Measurements from ENCODE around the gene DENND2A.
"Not testable (repeated sequence)": the region's sequence is repeated elsewhere in the genome, so short reads cannot be mapped to it uniquely, and the experiment has no call there.

DENND2A gene

DNA sequence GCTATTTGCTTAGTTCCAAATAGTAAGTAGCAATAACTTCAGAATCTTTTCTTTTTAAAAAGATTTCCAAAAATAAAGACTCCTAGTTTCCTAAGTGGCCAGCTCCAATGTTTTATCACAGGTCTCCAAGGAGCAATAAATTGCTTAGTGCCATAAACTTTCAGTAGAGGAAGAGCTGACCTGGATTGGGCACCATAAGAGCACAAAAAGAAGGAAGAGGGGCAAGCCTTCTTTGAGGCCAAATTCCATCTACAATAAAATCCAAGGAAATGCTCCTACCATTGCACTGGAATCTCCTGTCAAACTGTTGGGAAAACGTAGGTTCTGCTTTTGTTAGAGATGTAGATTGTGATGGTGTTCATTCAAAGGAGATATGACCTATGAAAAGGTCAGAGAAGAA, 64.0 kb downstream of the DENND2A start:
- Mint-ChIP-seq H3K4me3 (no peak overlapping the region), H3K27ac (no peak overlapping the region), H3K9me3 (no peaks in the 10 kb centered on the region), H3K4me1 (peaks cover 6% of the 10 kb centered on the region), H3K27me3 (peaks cover 14% of the 10 kb centered on the region), H3K36me3 (no peaks in the 10 kb centered on the region)
- ATAC-seq: no peak

DNA sequence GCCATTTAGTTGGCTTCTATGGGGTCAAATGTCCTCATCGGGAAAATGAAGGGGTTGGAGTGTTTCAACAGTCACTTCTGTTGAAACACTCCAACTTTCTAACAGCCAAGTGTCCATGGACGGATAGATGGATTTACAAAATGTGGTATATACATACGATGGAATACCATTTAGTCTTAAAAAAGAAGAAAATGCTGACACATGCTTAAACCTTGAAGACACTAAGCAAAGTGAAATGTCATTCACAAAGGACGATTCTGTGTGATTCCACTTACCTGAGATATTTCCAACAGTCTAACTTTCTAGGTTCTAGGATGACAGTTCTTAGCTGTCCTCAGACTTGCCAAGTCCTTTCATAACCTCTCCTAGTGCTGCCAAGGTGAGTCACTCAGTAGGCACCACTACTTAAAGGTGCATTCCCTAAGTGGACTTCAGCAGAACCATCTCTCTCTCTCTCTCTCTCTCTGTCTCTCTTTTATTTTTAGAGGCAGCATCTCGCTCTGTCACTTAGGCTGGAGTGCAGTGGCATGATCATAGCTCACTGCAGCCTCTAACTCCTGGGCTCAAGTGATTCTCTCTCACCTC, 69.0 kb downstream of the DENND2A start:
- Mint-ChIP-seq H3K9me3 (no peaks in the 10 kb centered on the region), H3K4me3 (no peak overlapping the region), H3K27ac (no peak overlapping the region), H3K27me3 (peaks cover 14% of the 10 kb centered on the region), H3K36me3 (no peaks in the 10 kb centered on the region), H3K4me1 (peaks cover under 1% of the 10 kb centered on the region)
- ATAC-seq: no peak

DNA sequence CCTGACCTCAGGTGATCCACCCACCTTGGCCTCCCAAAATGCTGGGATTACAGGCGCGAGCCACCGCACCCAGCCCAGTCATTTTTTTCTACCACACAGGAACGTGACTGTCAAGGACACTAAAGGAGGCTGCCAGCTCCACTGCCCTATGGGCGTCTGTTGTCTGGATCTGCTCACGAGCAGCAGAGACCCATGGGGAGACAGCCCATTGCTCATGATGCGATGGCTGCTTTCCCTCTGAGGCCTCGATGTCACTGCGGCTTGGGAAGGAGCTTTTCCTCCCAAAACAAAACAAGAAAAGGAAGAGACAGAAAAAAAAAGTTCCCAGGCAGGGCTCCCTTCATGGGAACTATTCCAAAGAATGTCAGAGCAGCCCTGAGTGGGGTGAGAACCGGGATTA, 70.5 kb downstream of the DENND2A start:
- H3K4me3 Mint-ChIP-seq: no peak overlapping the region
- no peaks in the 10 kb centered on the region for H3K36me3 Mint-ChIP-seq
- no peak overlapping the region for H3K27ac Mint-ChIP-seq

DNA sequence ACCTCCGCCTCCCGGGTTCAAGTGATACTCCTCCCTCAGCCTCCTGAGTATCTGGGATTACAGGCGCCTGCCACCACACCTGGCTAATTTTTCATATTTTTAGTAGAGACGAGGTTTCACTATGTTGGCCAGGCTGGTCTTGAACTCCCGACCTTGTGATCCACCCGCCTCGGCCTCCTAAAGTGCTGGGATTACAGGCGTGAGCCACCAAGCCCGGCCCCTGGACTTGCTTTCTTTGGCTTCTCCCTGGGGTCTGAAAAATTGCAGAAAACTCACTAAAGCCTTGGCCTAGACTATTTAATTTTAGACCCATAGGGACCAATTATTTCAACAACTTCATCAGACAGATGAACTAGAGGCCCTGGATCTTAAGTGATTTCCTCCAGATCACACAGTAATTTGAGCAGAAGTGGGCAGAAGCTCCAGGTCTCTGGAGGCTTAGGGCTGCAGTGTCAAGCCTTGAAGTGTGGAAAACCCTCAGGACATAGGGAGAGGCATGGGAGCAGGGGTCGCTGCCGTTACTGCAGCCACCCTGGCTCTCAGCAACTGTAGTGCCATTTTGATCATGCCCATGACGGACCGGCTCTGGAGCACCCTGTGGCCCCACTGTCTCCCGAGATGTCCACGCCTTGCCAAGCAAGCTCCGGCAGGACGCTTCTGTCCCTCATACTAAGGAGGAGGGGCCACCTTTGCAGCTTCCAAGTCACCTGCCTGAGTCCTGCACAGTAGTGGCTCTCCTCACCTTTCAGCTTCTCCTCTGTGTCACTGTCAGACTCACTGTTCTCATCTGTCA, 72.4 kb downstream of the DENND2A start:
- no peaks in the 10 kb centered on the region for H3K4me1 Mint-ChIP-seq
- H3K27ac Mint-ChIP-seq: no peak overlapping the region
- no peaks in the 10 kb centered on the region for H3K9me3 Mint-ChIP-seq
- no peaks in the 10 kb centered on the region for H3K27me3 Mint-ChIP-seq
- ATAC-seq: no peak
- H3K36me3 Mint-ChIP-seq: no peaks in the 10 kb centered on the region
- no peak overlapping the region for H3K4me3 Mint-ChIP-seq

More for the DNA sequence above, 70.5 kb downstream of the DENND2A start:
- no peaks in the 10 kb centered on the region for H3K4me1 Mint-ChIP-seq
- no peak for ATAC-seq
- no peaks in the 10 kb centered on the region for H3K9me3 Mint-ChIP-seq
- H3K27me3 Mint-ChIP-seq: peaks cover 14% of the 10 kb centered on the region

DNA sequence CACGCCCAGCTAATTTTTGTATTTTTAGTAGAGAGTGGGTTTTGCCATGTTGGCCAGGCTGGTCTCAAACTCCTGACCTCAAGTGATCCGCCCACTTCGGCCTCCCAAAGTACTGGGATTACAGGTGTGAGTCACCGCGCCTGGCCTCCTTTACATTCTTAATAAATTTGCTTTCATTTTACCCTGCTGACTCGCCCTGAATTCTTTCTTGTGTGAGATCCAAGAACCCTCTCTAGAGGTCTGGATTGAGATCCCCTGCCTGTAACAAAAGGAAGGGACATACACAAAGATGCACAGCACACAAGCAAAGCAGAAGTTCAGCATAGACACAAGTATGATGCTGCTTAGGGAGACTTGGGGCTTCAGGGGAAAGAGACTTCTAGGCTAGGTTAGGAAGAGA, 74.4 kb downstream of the DENND2A start:
- not testable (repeated sequence) for H3K4me3 Mint-ChIP-seq, H3K27ac Mint-ChIP-seq, H3K4me1 Mint-ChIP-seq, ATAC-seq, H3K9me3 Mint-ChIP-seq, H3K36me3 Mint-ChIP-seq, H3K27me3 Mint-ChIP-seq

DNA sequence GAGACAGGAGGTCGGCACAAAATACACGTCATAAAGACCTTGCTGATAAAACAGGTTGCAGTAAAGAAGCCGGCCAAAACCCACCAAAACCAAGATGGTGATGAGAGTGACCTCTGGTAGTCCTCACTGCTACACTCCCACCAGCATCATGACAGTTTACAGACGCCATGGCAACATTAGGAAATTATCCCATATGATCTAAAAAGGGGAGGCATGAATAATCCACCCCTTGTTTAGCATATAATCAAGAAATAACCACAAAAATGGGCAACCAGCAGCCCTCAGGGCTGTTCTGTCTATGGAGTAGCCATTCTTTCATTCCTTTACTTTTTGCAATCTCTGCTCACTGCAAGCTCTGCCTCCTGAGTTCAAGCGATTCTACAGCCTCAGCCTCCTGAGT, 74.9 kb downstream of the DENND2A start:
- not testable (repeated sequence) for H3K36me3 Mint-ChIP-seq, H3K4me3 Mint-ChIP-seq, H3K27me3 Mint-ChIP-seq, H3K4me1 Mint-ChIP-seq, H3K9me3 Mint-ChIP-seq, ATAC-seq, H3K27ac Mint-ChIP-seq

DNA sequence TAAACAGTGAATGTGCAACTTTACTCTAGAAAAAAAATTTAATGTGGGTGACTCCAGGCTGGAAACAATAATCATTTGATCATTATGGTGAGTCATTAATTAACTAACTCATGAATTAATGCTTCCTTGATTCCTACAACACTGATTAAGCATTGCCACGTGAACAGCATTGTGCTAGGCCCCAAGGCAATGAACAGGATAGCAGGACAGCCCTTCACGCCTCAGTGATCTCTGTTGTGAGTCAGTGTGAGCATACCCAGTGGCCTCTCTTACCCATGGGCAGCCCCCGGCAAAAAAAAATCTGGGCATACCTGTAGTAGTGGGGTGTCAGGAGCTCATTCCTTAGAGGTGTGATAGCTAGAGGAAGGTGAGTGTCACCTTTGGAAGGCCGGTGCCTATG, 76.0 kb downstream of the DENND2A start:
- Mint-ChIP-seq H3K27ac (no peak overlapping the region), H3K36me3 (no peaks in the 10 kb centered on the region), H3K4me1 (no peaks in the 10 kb centered on the region), H3K4me3 (no peak overlapping the region), H3K9me3 (no peaks in the 10 kb centered on the region), H3K27me3 (peaks cover 10% of the 10 kb centered on the region)
- no peak for ATAC-seq

DNA sequence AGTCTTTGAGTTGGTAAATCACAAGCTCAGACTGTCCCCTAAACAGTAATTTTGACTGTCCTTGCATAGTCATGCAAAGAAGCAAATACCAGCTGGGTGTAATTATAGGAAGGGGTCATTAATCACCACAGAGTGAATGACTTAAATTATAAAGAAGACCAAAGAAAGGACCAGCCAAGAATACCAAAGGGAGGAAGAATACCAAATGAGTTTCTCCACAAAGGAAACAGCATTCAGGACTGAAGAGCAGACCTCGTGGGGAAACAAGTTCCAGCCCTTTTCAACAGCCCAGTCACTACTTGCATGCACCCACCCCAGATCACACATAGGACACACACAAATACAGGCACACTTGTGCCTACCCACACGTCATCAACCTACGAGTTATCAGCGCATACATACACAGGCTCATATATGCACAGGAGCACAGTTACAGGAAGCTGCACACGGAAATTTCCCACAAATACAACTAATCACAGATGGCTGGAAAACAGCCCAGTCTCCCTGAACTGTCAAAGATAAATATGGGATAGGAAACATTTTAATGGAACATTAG, 77.6 kb downstream of the DENND2A start:
- no peaks in the 10 kb centered on the region for H3K9me3 Mint-ChIP-seq
- no peak overlapping the region for H3K27ac Mint-ChIP-seq
- no peaks in the 10 kb centered on the region for H3K4me1 Mint-ChIP-seq
- peaks cover 19% of the 10 kb centered on the region for H3K27me3 Mint-ChIP-seq
- no peak for ATAC-seq
- H3K4me3 Mint-ChIP-seq: no peak overlapping the region
- H3K36me3 Mint-ChIP-seq: no peaks in the 10 kb centered on the region

DNA sequence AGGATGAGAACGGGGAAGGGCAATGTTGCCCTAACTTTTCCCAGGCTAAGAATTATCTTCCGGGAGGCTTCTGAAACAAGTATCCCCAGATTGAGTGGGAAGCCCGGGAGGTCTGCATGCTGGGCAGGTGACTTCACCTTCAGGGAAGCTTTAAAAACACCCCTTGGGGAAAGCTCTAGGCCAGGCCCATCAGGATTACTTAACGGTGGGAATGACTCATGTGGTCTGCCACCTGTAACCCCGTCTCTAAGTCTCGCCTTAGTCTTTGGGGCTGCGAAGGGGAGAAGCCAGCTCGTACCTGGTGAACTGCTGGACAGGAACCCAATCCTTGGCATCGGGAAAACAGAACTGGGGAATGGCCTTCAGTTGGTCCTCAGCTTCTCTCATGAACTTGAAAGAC, 81.2 kb downstream of the DENND2A start:
- Mint-ChIP-seq H3K4me3 (no peak overlapping the region), H3K27ac (no peak overlapping the region), H3K27me3 (peaks cover 31% of the 10 kb centered on the region), H3K9me3 (no peaks in the 10 kb centered on the region), H3K4me1 (no peaks in the 10 kb centered on the region), H3K36me3 (no peaks in the 10 kb centered on the region)
- no peak for ATAC-seq

DNA sequence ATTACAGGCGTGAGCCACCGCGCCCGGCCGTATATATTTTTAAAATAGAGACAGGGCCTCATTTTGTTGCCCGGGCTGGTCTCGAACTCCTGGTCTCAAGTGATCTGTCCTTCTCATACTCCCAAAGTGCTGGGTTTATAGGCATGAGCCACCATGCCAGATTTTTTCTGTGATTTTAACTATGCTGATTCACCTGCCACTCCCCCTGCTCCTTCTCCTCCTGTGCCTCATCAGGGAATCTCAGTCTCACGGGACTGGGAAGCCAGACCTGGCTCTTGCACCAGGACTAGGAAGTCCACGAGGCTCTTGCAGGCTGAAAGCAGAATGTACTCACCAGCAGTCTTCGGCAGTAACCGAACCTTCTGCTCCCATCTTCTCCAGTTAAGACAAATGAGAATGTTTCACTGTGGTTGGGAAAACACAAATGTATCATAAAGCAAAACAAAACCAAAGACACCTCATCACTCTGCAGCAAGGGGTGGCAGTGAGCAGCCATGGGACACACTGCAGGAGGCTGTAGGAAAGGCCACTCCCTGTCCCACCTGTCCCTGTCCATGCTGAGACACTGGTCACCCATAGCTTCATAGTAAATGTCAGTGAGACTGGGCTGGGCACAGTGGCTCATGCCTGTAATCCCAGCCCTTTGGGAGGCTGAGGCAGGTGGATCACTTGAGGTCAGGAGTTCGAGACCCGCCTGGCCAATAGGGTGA, 82.6 kb downstream of the DENND2A start:
- ATAC-seq: no peak
- no peaks in the 10 kb centered on the region for H3K36me3 Mint-ChIP-seq
- peaks cover 31% of the 10 kb centered on the region for H3K27me3 Mint-ChIP-seq
- H3K4me1 Mint-ChIP-seq: no peaks in the 10 kb centered on the region
- no peaks in the 10 kb centered on the region for H3K9me3 Mint-ChIP-seq
- H3K27ac Mint-ChIP-seq: no peak overlapping the region
- no peak overlapping the region for H3K4me3 Mint-ChIP-seq

DNA sequence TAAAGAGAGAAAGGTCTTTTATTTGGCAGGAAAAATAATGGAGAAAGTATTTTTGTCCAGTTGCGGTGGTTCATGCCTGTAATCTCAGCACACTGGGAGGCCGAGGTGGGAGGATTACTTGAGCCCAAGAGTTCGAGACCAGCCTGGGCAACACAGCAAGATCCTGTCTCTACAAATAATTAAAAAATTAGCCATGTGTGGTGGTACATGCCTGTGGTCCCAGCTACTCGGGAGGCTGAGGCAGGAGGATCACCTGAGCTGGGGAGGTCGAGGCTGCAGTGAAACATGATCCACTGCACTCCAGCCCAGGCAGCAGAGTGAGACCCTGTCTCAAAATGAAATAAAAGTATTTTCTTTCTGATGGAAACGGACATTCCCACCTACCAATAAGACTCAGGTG, 83.5 kb downstream of the DENND2A start:
- Mint-ChIP-seq H3K36me3 (no peaks in the 10 kb centered on the region), H3K27ac (no peak overlapping the region), H3K27me3 (peaks cover 31% of the 10 kb centered on the region), H3K4me3 (no peak overlapping the region), H3K4me1 (no peaks in the 10 kb centered on the region), H3K9me3 (no peaks in the 10 kb centered on the region)
- ATAC-seq: no peak

DNA sequence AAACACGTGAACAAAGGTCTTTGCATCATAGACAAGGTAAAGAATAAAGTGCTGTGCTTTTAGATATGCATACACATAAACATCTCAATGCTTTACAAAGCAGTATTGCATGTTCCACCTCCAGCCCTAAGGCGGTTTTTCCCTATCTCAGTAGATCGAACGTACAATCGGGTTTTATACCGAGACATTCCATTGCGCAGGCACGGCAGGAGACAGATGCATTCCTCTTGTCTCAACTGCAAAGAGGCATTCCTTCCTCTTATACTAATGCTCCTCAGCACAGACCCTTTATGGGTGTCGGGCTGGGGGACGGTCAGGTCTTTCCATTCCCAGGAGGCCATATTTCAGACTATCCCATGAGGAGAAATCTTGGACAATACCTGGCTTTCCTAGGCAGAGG, 87.4 kb downstream of the DENND2A start:
- H3K27me3 Mint-ChIP-seq: peaks cover 15% of the 10 kb centered on the region
- not testable (repeated sequence) for H3K27ac Mint-ChIP-seq, H3K4me3 Mint-ChIP-seq, H3K9me3 Mint-ChIP-seq, H3K4me1 Mint-ChIP-seq, ATAC-seq, H3K36me3 Mint-ChIP-seq

DNA sequence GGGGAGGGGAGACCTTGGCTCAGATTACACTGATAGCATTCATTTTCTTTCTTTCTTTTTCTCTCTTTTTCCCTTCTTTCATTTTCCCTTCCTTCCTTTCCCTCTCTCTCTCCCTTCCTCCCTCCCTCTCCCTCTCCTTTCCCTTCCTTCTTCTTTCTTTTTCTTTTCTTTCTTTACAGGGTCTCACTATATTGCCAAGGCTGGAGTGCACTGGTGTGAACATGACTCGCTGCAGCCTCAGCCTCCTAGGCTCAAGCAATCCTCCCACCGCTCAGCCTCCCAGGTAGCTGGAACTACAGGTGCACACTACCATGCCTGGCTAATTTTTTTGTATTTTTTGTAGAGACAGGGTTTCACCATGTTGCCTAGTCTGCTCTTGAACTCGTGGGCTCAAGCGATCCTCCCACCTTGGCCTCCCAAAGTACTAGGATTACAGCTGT, 88.4 kb downstream of the DENND2A start:
- Mint-ChIP-seq H3K27me3 (peaks cover 8% of the 10 kb centered on the region), H3K36me3 (no peaks in the 10 kb centered on the region), H3K27ac (no peak overlapping the region), H3K4me1 (no peaks in the 10 kb centered on the region), H3K4me3 (no peak overlapping the region), H3K9me3 (no peaks in the 10 kb centered on the region)
- no peak for ATAC-seq

DNA sequence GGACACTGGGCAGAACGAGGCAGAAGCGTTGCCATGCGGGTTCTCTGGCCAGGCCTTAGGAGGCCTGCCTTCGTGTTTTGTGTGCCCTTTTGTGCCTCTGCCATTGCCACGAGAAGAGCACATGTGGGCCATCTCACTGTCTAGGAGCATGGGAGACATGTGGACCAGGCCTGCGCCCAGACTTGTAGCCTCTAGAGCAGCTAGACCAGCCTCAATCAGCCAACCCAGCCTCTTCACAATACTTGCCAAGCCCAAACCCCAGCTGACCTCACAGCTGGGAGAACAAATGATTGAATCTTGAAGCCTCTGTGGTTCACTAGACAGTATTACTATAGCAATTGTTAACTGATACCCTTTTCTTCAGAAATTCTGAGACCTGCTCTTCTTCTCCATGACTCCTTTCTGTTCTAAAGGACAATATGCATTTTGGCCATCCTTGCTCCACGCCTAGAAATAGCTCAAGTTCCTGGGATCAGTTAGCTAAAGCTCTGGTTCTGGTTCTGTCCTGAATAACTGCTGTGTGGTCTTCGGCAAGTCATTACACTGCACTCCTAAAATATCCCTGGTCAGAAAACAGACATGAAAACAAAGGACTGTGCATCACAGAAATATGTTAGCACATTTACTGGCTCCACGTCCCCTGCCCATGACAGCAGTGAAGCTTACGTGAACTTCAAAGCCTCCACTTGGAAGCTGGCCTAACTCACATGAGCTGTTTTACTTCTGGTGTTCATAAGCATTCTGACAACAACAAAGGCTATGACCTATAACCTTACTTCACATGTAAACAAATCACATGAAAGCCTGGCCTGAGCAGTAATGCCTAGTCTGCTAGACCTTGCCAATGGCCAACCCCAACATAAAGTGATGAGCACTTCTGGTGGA, 89.0 kb downstream of the DENND2A start:
- Mint-ChIP-seq H3K36me3 (no peaks in the 10 kb centered on the region), H3K4me1 (no peaks in the 10 kb centered on the region), H3K9me3 (no peaks in the 10 kb centered on the region), H3K27me3 (peaks cover 8% of the 10 kb centered on the region), H3K27ac (no peak overlapping the region), H3K4me3 (no peak overlapping the region)
- peak; percentile 21 for ATAC-seq

DNA sequence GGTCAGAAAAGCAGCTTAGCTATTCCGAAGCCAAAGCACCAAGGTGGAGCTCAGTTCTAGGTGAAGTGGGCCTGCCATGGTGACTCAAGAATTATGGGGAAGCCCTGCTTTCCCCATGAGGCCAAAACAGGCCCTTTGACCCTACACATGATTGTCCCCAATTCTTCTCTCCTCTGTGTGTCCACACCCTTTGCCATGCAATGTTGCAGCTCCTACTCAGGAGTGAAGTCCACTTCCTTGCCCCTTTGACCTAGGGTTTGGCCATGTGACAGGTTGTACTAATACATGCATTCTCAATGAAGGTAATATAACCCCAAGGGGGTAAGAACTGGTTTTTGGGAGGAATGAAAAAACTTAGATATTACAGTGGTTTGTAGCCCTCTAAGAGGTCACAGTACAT, 93.7 kb downstream of the DENND2A start:
- Mint-ChIP-seq H3K27ac (no peak overlapping the region), H3K9me3 (no peaks in the 10 kb centered on the region), H3K4me1 (peaks cover 5% of the 10 kb centered on the region), H3K36me3 (no peaks in the 10 kb centered on the region), H3K27me3 (peaks cover 37% of the 10 kb centered on the region), H3K4me3 (no peak overlapping the region)
- ATAC-seq: no peak
